ENCODE measurements around the gene PCP4L1. TPM values are rescaled to one million over a fixed set of nuclear protein-coding genes. Genes with fewer than 3 reads are reported as not detected.
"Not testable (repeated sequence)": the region's sequence is repeated elsewhere in the genome, so short reads cannot be mapped to it uniquely, and the experiment has no call there.

The PCP4L1 gene
- total RNA-seq, 1 donor from 2014 or later: 8.2 TPM

- DNase-seq (ENCODE audit: low spot score): peak; percentile 95
Measured at GRCh38 chr1:161314201-161314981, 55.8 kb downstream of the PCP4L1 start, which contains the start of gene SDHC. SDHC (plus strand) TSS chr1:161314381; CDS start chr1:161314406, 25 bp downstream.

- not testable (repeated sequence) for DNase-seq (ENCODE audit: low spot score)
Measured at GRCh38 chr1:161315841-161316674, 57.5 kb downstream of the PCP4L1 start.

GRCh38 chr1:161324020-161324419 lies 65.5 kb downstream of the PCP4L1 start:
- DNase-seq (ENCODE audit: low spot score): no peak

- no peak for DNase-seq (ENCODE audit: low spot score)
Measured at GRCh38 chr1:161330346-161330745, 71.8 kb downstream of the PCP4L1 start.

GRCh38 chr1:161333166-161333565 lies 74.6 kb downstream of the PCP4L1 start:
- DNase-seq (ENCODE audit: low spot score): no peak

Other genes starting within 250 kb of the PCP4L1 start
- gene F11R, start 237.6 kb upstream of the PCP4L1 start, total RNA-seq (ENCODE audit: insufficient read depth, low replicate concordance): 30.6 TPM
- gene TSTD1, start 219.8 kb upstream of the PCP4L1 start, total RNA-seq (ENCODE audit: insufficient read depth, low replicate concordance): 40.9 TPM
- 33.9 TPM for gene USF1, start 212.8 kb upstream of the PCP4L1 start, total RNA-seq (ENCODE audit: insufficient read depth, low replicate concordance)
- 4.6 TPM for gene ARHGAP30, start 188.9 kb upstream of the PCP4L1 start, total RNA-seq (ENCODE audit: insufficient read depth, low replicate concordance)
- 6.3 TPM for gene NECTIN4, start 169.2 kb upstream of the PCP4L1 start, total RNA-seq (ENCODE audit: insufficient read depth, low replicate concordance)
- 10.6 TPM for gene KLHDC9, start 160.4 kb upstream of the PCP4L1 start, total RNA-seq (ENCODE audit: insufficient read depth, low replicate concordance)
- 2.4 TPM for gene PFDN2, start 140.7 kb upstream of the PCP4L1 start, total RNA-seq (ENCODE audit: insufficient read depth, low replicate concordance)
- 30.6 TPM for gene NIT1, start 140.6 kb upstream of the PCP4L1 start, total RNA-seq (ENCODE audit: insufficient read depth, low replicate concordance)
- gene DEDD, start 126.1 kb upstream of the PCP4L1 start, total RNA-seq (ENCODE audit: insufficient read depth, low replicate concordance): 20.9 TPM
- 96.8 TPM for gene UFC1, start 104.8 kb upstream of the PCP4L1 start, total RNA-seq (ENCODE audit: insufficient read depth, low replicate concordance)
- 30.1 TPM for gene USP21, start 99.2 kb upstream of the PCP4L1 start, total RNA-seq (ENCODE audit: insufficient read depth, low replicate concordance)
- gene PPOX, start 92.3 kb upstream of the PCP4L1 start, total RNA-seq (ENCODE audit: insufficient read depth, low replicate concordance): 17.3 TPM
- 9.1 TPM for gene B4GALT3, start 81.2 kb upstream of the PCP4L1 start, total RNA-seq (ENCODE audit: insufficient read depth, low replicate concordance)
- gene ADAMTS4, start 59.7 kb upstream of the PCP4L1 start, total RNA-seq (ENCODE audit: insufficient read depth, low replicate concordance): 7.5 TPM
- gene NDUFS2, start 56.4 kb upstream of the PCP4L1 start, total RNA-seq (ENCODE audit: insufficient read depth, low replicate concordance): 35.2 TPM
- 52.5 TPM for gene FCER1G, start 43.5 kb upstream of the PCP4L1 start, total RNA-seq (ENCODE audit: insufficient read depth, low replicate concordance)
- gene APOA2, start 35.1 kb upstream of the PCP4L1 start, total RNA-seq (ENCODE audit: insufficient read depth, low replicate concordance): not detected
- gene TOMM40L, start 32.7 kb upstream of the PCP4L1 start, total RNA-seq (ENCODE audit: insufficient read depth, low replicate concordance): 7.5 TPM
- gene NR1I3, start 20.5 kb upstream of the PCP4L1 start, total RNA-seq (ENCODE audit: insufficient read depth, low replicate concordance): 0.48 TPM
- gene MPZ, start 51.2 kb downstream of the PCP4L1 start, total RNA-seq (ENCODE audit: insufficient read depth, low replicate concordance): 0.48 TPM
- gene SDHC, start 55.6 kb downstream of the PCP4L1 start, total RNA-seq (ENCODE audit: insufficient read depth, low replicate concordance): 35.9 TPM
- not detected for gene CFAP126, start 109.1 kb downstream of the PCP4L1 start, total RNA-seq (ENCODE audit: insufficient read depth, low replicate concordance)
- gene FCGR2A, start 246.7 kb downstream of the PCP4L1 start, total RNA-seq (ENCODE audit: insufficient read depth, low replicate concordance): 48.2 TPM

Measured in umbilical cord (tissue), 2 donors.